ENCODE data around the gene GFRA1. TPM values are rescaled to one million over a fixed set of nuclear protein-coding genes. Genes with fewer than 3 reads are reported as not detected.

The GFRA1 gene
- total and polyA plus RNA-seq, 2 donors (not counting 3 experiments of a cell fraction or from before 2014, with no cell fraction given): 0.22 to 0.88 TPM

GRCh38 chr10:116259638-116260037, 13.4 kb downstream of the GFRA1 start:
- Histone ChIP-seq H3K9ac (replicated peaks; ENCODE audit: extremely low read depth, insufficient read depth, low read length) (no peak overlapping the region), H3K4me2 (ENCODE audit: insufficient read depth, low read length) (no peak overlapping the region), H4K20me1 (replicated peaks; ENCODE audit: control insufficient read depth, extremely low read depth, insufficient read depth, low read length) (no peaks in the 10 kb centered on the region), H3K4me1 (ENCODE audit: control insufficient read depth, extremely low read depth, insufficient read depth, low read length) (no peaks in the 10 kb centered on the region), H3K27ac (ENCODE audit: insufficient read depth, low read depth, low read length) (no peak overlapping the region), H3K9me3 (replicated peaks; ENCODE audit: control insufficient read depth, insufficient read depth, low read length) (no peaks in the 10 kb centered on the region), H3K79me2 (ENCODE audit: control insufficient read depth, insufficient read depth, low read length) (no peaks in the 10 kb centered on the region), H3K36me3 (ENCODE audit: control insufficient read depth in 2 of 2, extremely low read depth in 1 of 2, insufficient read depth in 2 of 2, low read length in 2 of 2) (no peaks in the 10 kb centered on the region), H3K4me3 (replicated peaks in 1 of 3; ENCODE audit: insufficient read depth in 1 of 3, low read depth in 1 of 3, low read length in 3 of 3) (no peak overlapping the region), H3K27me3 (ENCODE audit: control insufficient read depth in 2 of 2, insufficient read depth in 2 of 2, low read length in 2 of 2) (no peaks in the 10 kb centered on the region), H3K9me1 (replicated peaks; ENCODE audit: control insufficient read depth, extremely low read depth, insufficient read depth, low read length) (no peaks in the 10 kb centered on the region), H2AFZ (ENCODE audit: low read depth, low read length) (no peak overlapping the region)
- TF ChIP-seq MYC (IDR thresholded peaks at IDR 0.05; ENCODE audit: low read depth, low read length): no peak
- no peak for TF ChIP-seq POLR2A (IDR thresholded peaks at IDR 0.05; ENCODE audit: low read depth, low read length)
- no peak for TF ChIP-seq CTCF (IDR thresholded peaks at IDR 0.05; ENCODE audit: extremely low read depth in 1 of 2, insufficient read depth in 1 of 2, low read depth in 1 of 2, low read length in 2 of 2)
- no peak for TF ChIP-seq MAX (IDR thresholded peaks at IDR 0.05; ENCODE audit: insufficient read depth, insufficient read length)
- no peak for TF ChIP-seq FOS (IDR thresholded peaks at IDR 0.05; ENCODE audit: borderline replicate concordance, insufficient read depth, low read length)
- TF ChIP-seq EZH2 (IDR thresholded peaks at IDR 0.05; ENCODE audit: borderline replicate concordance, low read depth, low read length, severe bottlenecking): no peak
- TF ChIP-seq GATA2 (IDR thresholded peaks at IDR 0.05; ENCODE audit: insufficient read depth, insufficient read length, low read depth, low read length): no peak
- no peak for TF ChIP-seq JUN (IDR thresholded peaks at IDR 0.05; ENCODE audit: borderline replicate concordance, insufficient read depth, insufficient read length, low read depth)
- TF ChIP-seq POLR2AphosphoS5 (IDR thresholded peaks at IDR 0.05; ENCODE audit: insufficient read depth, low read depth, low read length): no peak
- FAIRE-seq (no peak), DNase-seq (ENCODE audit: low read depth, low spot score) (no peak)
- no TSS peak for BruUV-seq (replicated peaks)
- intact Hi-C loops (cut with micrococcal nuclease) (no loop called here), dilution Hi-C loops (cut with MboI; ENCODE audit: extremely low pct_ligation_motif_present, low sequenced_read_pairs) (no loop called here)
- CTCF ChIA-PET: no interaction called here
- POLR2A ChIA-PET: no interaction called here
